HEK293T (cell line): ENCODE results near the gene NMS.

Experiments
- ARNT ChIP-seq: fragments of 450-650 bp; IDR thresholded peaks from 2 replicates; pipeline ENCODE4 v1.6.1; 2017; ENCODE audit warnings: mild to moderate bottlenecking
- BHLHE40 ChIP-seq: fragments of 450-650 bp; IDR thresholded peaks from 2 replicates; pipeline ENCODE4 v1.6.1; 2016; ENCODE audit warnings: mild to moderate bottlenecking, moderate library complexity, borderline replicate concordance
- CTBP1 ChIP-seq: fragments of 450-650 bp; IDR thresholded peaks from 2 replicates; pipeline ENCODE4 v1.6.1; 2016; ENCODE audit warnings: borderline replicate concordance
- FOXA1 ChIP-seq: fragments of 450-650 bp; IDR thresholded peaks from 2 replicates; pipeline ENCODE4 v1.6.1; 2016; ENCODE audit warnings: mild to moderate bottlenecking
- FOXK2 ChIP-seq: fragments of 450-650 bp; IDR thresholded peaks from 2 replicates; pipeline ENCODE4 v1.6.1; 2016; ENCODE audit warnings: mild to moderate bottlenecking
- FOXM1 ChIP-seq: fragments of 450-650 bp; IDR thresholded peaks from 2 replicates; pipeline ENCODE4 v1.6.1; 2017; ENCODE audit warnings: mild to moderate bottlenecking, borderline replicate concordance
- HDGF ChIP-seq: fragments of 450-650 bp; IDR thresholded peaks from 2 replicates; pipeline ENCODE4 v1.6.1; 2017; ENCODE audit warnings: antibody characterized with exemption, borderline replicate concordance
- NFRKB ChIP-seq: fragments of 450-650 bp; IDR thresholded peaks from 2 replicates; pipeline ENCODE4 v1.6.1; 2016; ENCODE audit warnings: mild to moderate bottlenecking, moderate library complexity
- SP1 ChIP-seq: fragments of 450-650 bp; IDR thresholded peaks from 2 replicates; pipeline ENCODE4 v1.6.1; 2017
- SUZ12 ChIP-seq: fragments of 450-650 bp; IDR thresholded peaks from 2 replicates; pipeline ENCODE4 v1.6.1; 2016; ENCODE audit warnings: mild to moderate bottlenecking
- ZNF384 ChIP-seq: fragments of 450-650 bp; IDR thresholded peaks from 2 replicates; pipeline ENCODE4 v1.6.1; 2016
- TF ChIP-seq, protein P1 (sequence below): fragments of 450-650 bp; IDR thresholded peaks from 2 replicates; pipeline ENCODE4 v1.6.1; 2016

- no peak for TF ChIP-seq CTBP1
- no peak for TF ChIP-seq FOXA1
- TF ChIP-seq, protein P1, sequence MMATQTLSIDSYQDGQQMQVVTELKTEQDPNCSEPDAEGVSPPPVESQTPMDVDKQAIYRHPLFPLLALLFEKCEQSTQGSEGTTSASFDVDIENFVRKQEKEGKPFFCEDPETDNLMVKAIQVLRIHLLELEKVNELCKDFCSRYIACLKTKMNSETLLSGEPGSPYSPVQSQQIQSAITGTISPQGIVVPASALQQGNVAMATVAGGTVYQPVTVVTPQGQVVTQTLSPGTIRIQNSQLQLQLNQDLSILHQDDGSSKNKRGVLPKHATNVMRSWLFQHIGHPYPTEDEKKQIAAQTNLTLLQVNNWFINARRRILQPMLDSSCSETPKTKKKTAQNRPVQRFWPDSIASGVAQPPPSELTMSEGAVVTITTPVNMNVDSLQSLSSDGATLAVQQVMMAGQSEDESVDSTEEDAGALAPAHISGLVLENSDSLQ: no peak
- TF ChIP-seq BHLHE40: no peak
- no peak for TF ChIP-seq SP1
- TF ChIP-seq ARNT: no peak
- TF ChIP-seq SUZ12: no peak
- TF ChIP-seq FOXM1: no peak
- TF ChIP-seq ZNF384: no peak
- TF ChIP-seq FOXK2: no peak
- no peak for TF ChIP-seq NFRKB
- no peak for TF ChIP-seq HDGF
Measured at GRCh38 chr2:100483895-100484294, 13.6 kb downstream of the NMS start.
